SK-N-SH (cell line): ENCODE data around the gene ANO10. TPM values are rescaled to one million over a fixed set of nuclear protein-coding genes. Genes with fewer than 3 reads are reported as not detected.

Source experiments
- CTCF ChIA-PET: fragments of 300-600, 350-600 bp; formaldehyde crosslinking; extraction: SDS; loops from one replicate; lab custom pipeline; 2021; lab: Yijun Ruan, JAX
- POLR2A ChIA-PET: fragments of 350-600 bp; sonication (Branson Sonifier 250); formaldehyde crosslinking; extraction: SDS; loops from one replicate; lab custom pipeline; 2020; ENCODE audit warnings: antibody characterized with exemption, inconsistent platforms; lab: Yijun Ruan, JAX
- DNase-seq: peaks from one replicate; pipeline ENCODE4 v3.0.0; 2012
- H2AFZ ChIP-seq: fragments of 200-600 bp; sonication (generic); 2 replicates; pipeline ENCODE4 v1.8.1; 2016; ENCODE audit warnings: antibody characterized with exemption, mild to moderate bottlenecking, low read depth
- H3F3A ChIP-seq: fragments of 200-600 bp; sonication (generic); replicated peaks from 2 replicates; pipeline ENCODE3; 2016; ENCODE audit warnings: antibody characterized with exemption, mild to moderate bottlenecking; ENCODE audit not compliant: insufficient read depth
- H3K27ac ChIP-seq, 2 experiments: fragments of 200-500 bp in 1 of 2; fragments of 200-600 bp in 1 of 2; sonication (Bioruptor generic) in 1 of 2; sonication (generic), shearing (Covaris generic) in 1 of 2; 2 replicates each; pipeline versions ENCODE4 v1.5.1 to v1.6.1; 2014 to 2016; ENCODE audit warnings: low read depth in 2 of 2, inconsistent platforms in 1 of 2, low read length in 1 of 2, mild to moderate bottlenecking in 1 of 2, mixed read lengths in 1 of 2
- H3K27me3 ChIP-seq: fragments of 200-600 bp; sonication (generic), shearing (Covaris generic); 2 replicates; pipeline ENCODE4 v1.6.1; 2016; ENCODE audit warnings: mixed run types; ENCODE audit not compliant: insufficient read depth
- H3K36me3 ChIP-seq, 2 experiments: fragments of 200-500 bp in 1 of 2; fragments of 200-600 bp in 1 of 2; sonication (Bioruptor generic) in 1 of 2; sonication (generic) in 1 of 2; replicated peaks in 1 of 2; 2 replicates each; pipeline versions ENCODE3 to v1.5.1; 2014 to 2016; ENCODE audit warnings: low read length in 1 of 2, mild to moderate bottlenecking in 1 of 2; ENCODE audit not compliant: insufficient read depth in 2 of 2, control insufficient read depth in 1 of 2
- H3K4me1 ChIP-seq, 2 experiments: fragments of 200-500 bp in 1 of 2; fragments of 200-600 bp in 1 of 2; sonication (Bioruptor generic) in 1 of 2; sonication (generic), shearing (Covaris generic) in 1 of 2; 2 replicates each; pipeline versions ENCODE4 v1.5.1 to v1.6.1; 2014 to 2016; ENCODE audit warnings: low read depth in 1 of 2, low read length in 1 of 2, mixed run types in 1 of 2; ENCODE audit not compliant: insufficient read depth in 2 of 2, control insufficient read depth in 1 of 2
- H3K4me2 ChIP-seq: fragments of 200-600 bp; sonication (generic), shearing (Covaris generic); 2 replicates; pipeline ENCODE4 v1.6.1; 2017; ENCODE audit warnings: mixed run types
- H3K4me3 ChIP-seq, 2 experiments: fragments of 200-500 bp in 1 of 2; fragments of 200-600 bp in 1 of 2; sonication (Bioruptor generic) in 1 of 2; sonication (generic), shearing (Covaris generic) in 1 of 2; 2 replicates each; pipeline versions ENCODE4 v1.5.1 to v1.8.1; 2014 to 2016; ENCODE audit warnings: low read depth in 2 of 2, inconsistent platforms in 1 of 2, low read length in 1 of 2, mild to moderate bottlenecking in 1 of 2, mixed read lengths in 1 of 2, moderate library complexity in 1 of 2
- H3K79me2 ChIP-seq: fragments of 200-600 bp; sonication (generic); 2 replicates; pipeline ENCODE4 v1.8.1; 2017; ENCODE audit warnings: mild to moderate bottlenecking; ENCODE audit not compliant: insufficient read depth
- H3K9ac ChIP-seq: fragments of 200-600 bp; sonication (generic); 2 replicates; pipeline ENCODE4 v1.6.1; 2017; ENCODE audit warnings: mixed run types
- H3K9me2 ChIP-seq: fragments of 200-600 bp; sonication (generic); 2 replicates; pipeline ENCODE4 v1.6.1; 2017; ENCODE audit warnings: mixed run types
- H3K9me3 ChIP-seq: fragments of 200-600 bp; sonication (generic); 2 replicates; pipeline ENCODE4 v1.6.1; 2017; ENCODE audit warnings: mixed run types, mild to moderate bottlenecking, moderate library complexity
- H4K20me1 ChIP-seq: fragments of 200-600 bp; sonication (generic); 2 replicates; pipeline ENCODE4 v1.6.1; 2017; ENCODE audit warnings: mild to moderate bottlenecking, mixed run types; ENCODE audit not compliant: insufficient read depth
- CHD2 ChIP-seq: fragments of 150-350 bp; IDR thresholded peaks from 2 replicates; pipeline ENCODE4 v1.6.1; 2018; ENCODE audit warnings: low read length; ENCODE audit not compliant: partially characterized antibody
- CTCF ChIP-seq: fragments of 200-600 bp; sonication (generic); IDR thresholded peaks from 2 replicates; pipeline ENCODE4 v1.6.1; 2017; ENCODE audit warnings: antibody characterized with exemption, mild to moderate bottlenecking, moderate library complexity
- EP300 ChIP-seq, 2 experiments: IDR thresholded peaks; 2 replicates each; pipeline versions ENCODE4 v1.4.0 to v1.6.1; 2012; ENCODE audit warnings: borderline replicate concordance in 1 of 2, low read depth in 1 of 2, low read length in 1 of 2
- EZH2phosphoT487 ChIP-seq: fragments of 200-600 bp; sonication (generic); IDR thresholded peaks from 2 replicates; pipeline ENCODE4 v1.6.1; 2017; ENCODE audit warnings: low read depth, mixed run types, mild to moderate bottlenecking, antibody characterized with exemption, moderate library complexity, borderline replicate concordance
- IRF3 ChIP-seq: fragments of 150-350 bp; IDR thresholded peaks from 2 replicates; pipeline ENCODE4 v1.6.1; 2016; ENCODE audit warnings: mild to moderate bottlenecking, low read depth, low read length
- JUND ChIP-seq: IDR thresholded peaks from 2 replicates; pipeline ENCODE4 v1.4.0; 2012
- MAX ChIP-seq: IDR thresholded peaks from 2 replicates; pipeline ENCODE4 v1.4.0; 2012; ENCODE audit warnings: low read depth
- NRF1 ChIP-seq: IDR thresholded peaks from 2 replicates; pipeline ENCODE4 v1.6.1; 2012; ENCODE audit warnings: low read depth, mild to moderate bottlenecking, low read length
- SIN3A ChIP-seq: IDR thresholded peaks from 2 replicates; pipeline ENCODE4 v1.6.1; 2012; ENCODE audit warnings: low read depth, mild to moderate bottlenecking, low read length, moderate library complexity, borderline replicate concordance
- SMC3 ChIP-seq: IDR thresholded peaks from 2 replicates; pipeline ENCODE4 v1.6.1; 2012; ENCODE audit warnings: low read depth, low read length, improper control_type of control experiment
- USF2 ChIP-seq: fragments of 150-350 bp; IDR thresholded peaks from 2 replicates; pipeline ENCODE4 v1.6.1; 2017; ENCODE audit warnings: antibody characterized with exemption, low read length, low read depth, borderline replicate concordance
- WGBS: methylation state at CpG from one replicate; pipeline ENCODE4 v1.1.6; 2017; ENCODE audit warnings: low lambda C conversion rate; 5-methylcytosine and 5-hydroxymethylcytosine counted together
- polyA plus RNA-seq, 3 experiments: library from polyadenylated mRNA; depleted of rRNA; stranded (reverse); fragments of >200 nt; gene quantifications; 2 replicates each; pipeline ENCODE4 v1.2.3, GENCODE V29; 2012
- TF ChIP-seq, protein P1 (sequence below): IDR thresholded peaks from 2 replicates; pipeline ENCODE4 v1.4.0; 2012; ENCODE audit warnings: low read depth, borderline replicate concordance

ANO10 gene
- polyA plus RNA-seq, 1 of the 3 experiments (the other 2 are of a cell fraction): 16.8 TPM

DNA sequence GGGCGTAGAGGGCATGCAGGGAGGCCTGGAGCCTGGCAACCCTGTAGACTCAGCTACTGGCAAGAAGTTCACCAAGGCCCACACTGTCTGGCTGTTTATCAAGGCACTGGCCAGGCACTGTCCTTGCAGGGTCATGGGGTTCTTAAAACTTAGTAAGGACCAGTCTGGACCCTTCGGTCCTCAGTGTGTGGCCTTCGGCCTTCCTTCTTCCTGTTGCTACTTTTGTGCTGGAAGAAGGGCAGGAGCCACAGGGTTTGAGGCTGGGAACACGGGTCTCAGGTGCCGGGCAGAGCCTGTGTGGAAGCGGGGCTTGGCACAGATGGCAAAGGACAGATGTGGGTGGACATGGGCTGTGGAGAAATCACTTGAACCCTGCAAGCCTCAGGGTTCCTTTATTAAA lies 258.9 kb downstream of the ANO10 start:
- Histone ChIP-seq H3K4me1 (no peaks in the 10 kb centered on the region; a peak in 1 of 4 replicates), H3K27me3 (no peaks in the 10 kb centered on the region), H3K79me2 (no peaks in the 10 kb centered on the region), H3K36me3 (no peaks in the 10 kb centered on the region), H3K9ac (no peak overlapping the region), H3F3A (no peaks in the 10 kb centered on the region), H3K27ac (no peak overlapping the region), H3K9me2 (no peaks in the 10 kb centered on the region), H3K4me2 (no peak overlapping the region), H2AFZ (no peak overlapping the region), H3K9me3 (no peaks in the 10 kb centered on the region), H3K4me3 (no peak overlapping the region), H4K20me1 (no peaks in the 10 kb centered on the region)
- 100% methylated on average over 3 of the region's 6 CpGs for WGBS
- DNase-seq: no peak
- TF ChIP-seq IRF3: no peak
- no peak for TF ChIP-seq USF2
- TF ChIP-seq JUND: no peak
- TF ChIP-seq, protein P1, sequence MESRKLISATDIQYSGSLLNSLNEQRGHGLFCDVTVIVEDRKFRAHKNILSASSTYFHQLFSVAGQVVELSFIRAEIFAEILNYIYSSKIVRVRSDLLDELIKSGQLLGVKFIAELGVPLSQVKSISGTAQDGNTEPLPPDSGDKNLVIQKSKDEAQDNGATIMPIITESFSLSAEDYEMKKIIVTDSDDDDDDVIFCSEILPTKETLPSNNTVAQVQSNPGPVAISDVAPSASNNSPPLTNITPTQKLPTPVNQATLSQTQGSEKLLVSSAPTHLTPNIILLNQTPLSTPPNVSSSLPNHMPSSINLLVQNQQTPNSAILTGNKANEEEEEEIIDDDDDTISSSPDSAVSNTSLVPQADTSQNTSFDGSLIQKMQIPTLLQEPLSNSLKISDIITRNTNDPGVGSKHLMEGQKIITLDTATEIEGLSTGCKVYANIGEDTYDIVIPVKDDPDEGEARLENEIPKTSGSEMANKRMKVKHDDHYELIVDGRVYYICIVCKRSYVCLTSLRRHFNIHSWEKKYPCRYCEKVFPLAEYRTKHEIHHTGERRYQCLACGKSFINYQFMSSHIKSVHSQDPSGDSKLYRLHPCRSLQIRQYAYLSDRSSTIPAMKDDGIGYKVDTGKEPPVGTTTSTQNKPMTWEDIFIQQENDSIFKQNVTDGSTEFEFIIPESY: no peak
- ChIA-PET CTCF (no interaction called here), POLR2A (no interaction called here)

- no peak for DNase-seq
- no peaks in the 10 kb centered on the region for H3K9me2 ChIP-seq
- POLR2A ChIA-PET: no interaction called here
Observed at GRCh38 chr3:43362183-43362582, 259.6 kb downstream of the ANO10 start.

GRCh38 chr3:43361077-43361476 lies 260.7 kb downstream of the ANO10 start:
- DNase-seq: no peak
- Histone ChIP-seq H3K27ac (no peak overlapping the region), H3K9me3 (no peaks in the 10 kb centered on the region), H3K4me1 (no peaks in the 10 kb centered on the region; a peak in 1 of 4 replicates), H4K20me1 (no peaks in the 10 kb centered on the region), H3F3A (no peaks in the 10 kb centered on the region), H3K36me3 (no peaks in the 10 kb centered on the region), H3K27me3 (no peaks in the 10 kb centered on the region), H3K79me2 (no peaks in the 10 kb centered on the region), H3K4me3 (no peak overlapping the region), H3K9me2 (no peaks in the 10 kb centered on the region), H2AFZ (no peak overlapping the region), H3K9ac (no peak overlapping the region), H3K4me2 (no peak overlapping the region)
- TF ChIP-seq USF2 (no peak), EP300 (IDR thresholded peaks at IDR 0.05; ENCODE audit: borderline replicate concordance in 1 of 2, low read depth in 1 of 2, low read length in 1 of 2) (no peak), CTCF (no peak), MAX (no peak)
- WGBS: 83% methylated on average over 1 of the region's 5 CpGs
- POLR2A ChIA-PET: no interaction called here
- CTCF ChIA-PET: no interaction called here

More at GRCh38 chr3:43362183-43362582, 259.6 kb downstream of the ANO10 start:
- no peak overlapping the region for H3K27ac ChIP-seq
- no peaks in the 10 kb centered on the region for H3K27me3 ChIP-seq
- CTCF ChIA-PET: no interaction called here
- H3K79me2 ChIP-seq: no peaks in the 10 kb centered on the region
- no peaks in the 10 kb centered on the region for H3K9me3 ChIP-seq
- H3K4me1 ChIP-seq: no peaks in the 10 kb centered on the region; a peak in 1 of 4 replicates
- WGBS: 95% methylated on average over 3 of the region's 4 CpGs
- H3K36me3 ChIP-seq: no peaks in the 10 kb centered on the region
- H3K4me3 ChIP-seq: no peak overlapping the region
- no peak overlapping the region for H3K4me2 ChIP-seq
- H4K20me1 ChIP-seq: no peaks in the 10 kb centered on the region
- no peak overlapping the region for H3K9ac ChIP-seq
- no peaks in the 10 kb centered on the region for H3F3A ChIP-seq
- TF ChIP-seq CHD2: no peak
- no peak for TF ChIP-seq SMC3
- TF ChIP-seq SIN3A: no peak
- TF ChIP-seq EZH2phosphoT487: no peak
- no peak for TF ChIP-seq NRF1
- no peak overlapping the region for H2AFZ ChIP-seq
